Measurements from ENCODE around the gene CELSR1.

The CELSR1 gene

GRCh38 chr22:46450931-46451561 is 86.4 kb downstream of the CELSR1 start:
- DNase-seq (ENCODE audit: insufficient read length, low spot score) (no peak), FAIRE-seq (no peak)

- FAIRE-seq = no peak
Observed at GRCh38 chr22:46449974-46450745, 87.3 kb downstream of the CELSR1 start.

GRCh38 chr22:46449116-46449691 is 88.2 kb downstream of the CELSR1 start:
- FAIRE-seq (peak; percentile 36), DNase-seq (ENCODE audit: insufficient read length, low spot score) (no peak)

More at GRCh38 chr22:46449974-46450745, 87.3 kb downstream of the CELSR1 start:
- no peak for DNase-seq (ENCODE audit: insufficient read length, low spot score)

GRCh38 chr22:46448333-46448732 is 89.1 kb downstream of the CELSR1 start:
- FAIRE-seq (no peak), DNase-seq (ENCODE audit: insufficient read length, low spot score) (no peak)

GRCh38 chr22:46447906-46448305 is 89.5 kb downstream of the CELSR1 start:
- no peak for DNase-seq (ENCODE audit: insufficient read length, low spot score)
- FAIRE-seq = no peak

- FAIRE-seq (no peak), DNase-seq (ENCODE audit: insufficient read length, low spot score) (no peak)
Observed at GRCh38 chr22:46446799-46447198, 90.6 kb downstream of the CELSR1 start.

GRCh38 chr22:46445771-46446420 is 91.5 kb downstream of the CELSR1 start:
- no peak for FAIRE-seq

GRCh38 chr22:46444390-46444854 is 93.0 kb downstream of the CELSR1 start:
- no peak for FAIRE-seq
- no peak for DNase-seq (ENCODE audit: insufficient read length, low spot score)

More at GRCh38 chr22:46445771-46446420, 91.5 kb downstream of the CELSR1 start:
- no peak for DNase-seq (ENCODE audit: insufficient read length, low spot score)

- FAIRE-seq (no peak), DNase-seq (ENCODE audit: insufficient read length, low spot score) (no peak)
Observed at GRCh38 chr22:46443850-46444389, 93.5 kb downstream of the CELSR1 start.

GRCh38 chr22:46442217-46442853 is 95.1 kb downstream of the CELSR1 start:
- DNase-seq (ENCODE audit: insufficient read length, low spot score) = no peak
- no peak for FAIRE-seq

- FAIRE-seq (no peak), DNase-seq (ENCODE audit: insufficient read length, low spot score) (no peak)
Observed at GRCh38 chr22:46439576-46440465, 97.6 kb downstream of the CELSR1 start.

GRCh38 chr22:46439111-46439510 is 98.3 kb downstream of the CELSR1 start:
- DNase-seq (ENCODE audit: insufficient read length, low spot score) (no peak), FAIRE-seq (no peak)

GRCh38 chr22:46437671-46438440 is 99.6 kb downstream of the CELSR1 start:
- DNase-seq (ENCODE audit: insufficient read length, low spot score) (no peak), FAIRE-seq (no peak)

- FAIRE-seq (no peak), DNase-seq (ENCODE audit: insufficient read length, low spot score) (no peak)
Observed at GRCh38 chr22:46436595-46437175, 100.7 kb downstream of the CELSR1 start.

- DNase-seq (ENCODE audit: insufficient read length, low spot score) = no peak
- no peak for FAIRE-seq
Observed at GRCh38 chr22:46433318-46433717, 104.1 kb downstream of the CELSR1 start.

GRCh38 chr22:46432164-46433068 is 105.0 kb downstream of the CELSR1 start:
- FAIRE-seq (no peak), DNase-seq (ENCODE audit: insufficient read length, low spot score) (no peak)
